Measurements from ENCODE around the gene ARID1A. TPM values are rescaled to one million over a fixed set of nuclear protein-coding genes. Genes with fewer than 3 reads are reported as not detected.
A peak's percentile ranks its signal among the peaks of the same experiment; 100 is the strongest.

ARID1A gene
- total and polyA plus RNA-seq, 9 of the 15 experiments (the other 6 are each of a cell fraction or from before 2014, with no cell fraction given), result 8.3 to 88.3 (median 22.5) TPM

DNA sequence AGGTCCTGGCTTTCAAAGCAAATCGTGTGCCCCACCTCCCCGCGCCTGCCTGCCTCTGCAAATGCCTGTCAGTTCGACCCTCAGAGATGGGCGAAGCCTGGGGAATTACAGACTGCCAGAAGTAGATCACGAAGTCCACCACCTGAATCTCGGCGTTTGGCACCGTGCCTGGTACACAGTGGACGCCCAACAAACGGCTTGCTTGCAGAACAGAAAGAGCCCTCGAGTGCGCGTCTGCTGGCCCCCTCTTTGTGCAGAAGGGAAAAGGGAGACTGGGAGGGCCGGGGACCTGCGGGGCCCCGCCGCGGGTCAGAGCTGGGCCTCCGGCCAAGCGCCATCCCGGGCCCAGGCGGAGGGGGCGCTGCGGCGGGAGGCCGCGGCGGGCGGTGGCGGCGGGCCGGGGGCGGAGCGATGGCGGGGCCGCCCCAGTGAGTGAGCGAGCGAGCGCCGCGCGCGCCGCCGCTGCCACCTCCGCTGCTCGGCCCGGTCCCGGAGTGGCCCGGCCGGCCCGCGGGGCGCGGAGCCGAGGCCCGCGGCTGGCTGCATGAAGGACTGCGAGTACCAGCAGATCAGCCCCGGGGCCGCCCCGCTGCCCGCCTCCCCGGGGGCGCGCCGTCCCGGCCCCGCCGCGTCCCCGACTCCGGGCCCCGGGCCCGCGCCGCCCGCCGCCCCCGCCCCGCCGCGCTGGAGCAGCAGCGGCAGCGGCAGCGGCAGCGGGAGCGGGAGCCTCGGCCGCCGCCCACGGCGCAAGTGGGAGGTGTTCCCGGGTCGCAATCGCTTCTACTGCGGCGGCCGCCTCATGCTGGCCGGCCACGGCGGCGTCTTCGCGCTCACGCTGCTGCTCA, 130.7 kb downstream of the ARID1A start, which contains the start of gene ZDHHC18 (continued):
- TF ChIP-seq, protein P1, sequence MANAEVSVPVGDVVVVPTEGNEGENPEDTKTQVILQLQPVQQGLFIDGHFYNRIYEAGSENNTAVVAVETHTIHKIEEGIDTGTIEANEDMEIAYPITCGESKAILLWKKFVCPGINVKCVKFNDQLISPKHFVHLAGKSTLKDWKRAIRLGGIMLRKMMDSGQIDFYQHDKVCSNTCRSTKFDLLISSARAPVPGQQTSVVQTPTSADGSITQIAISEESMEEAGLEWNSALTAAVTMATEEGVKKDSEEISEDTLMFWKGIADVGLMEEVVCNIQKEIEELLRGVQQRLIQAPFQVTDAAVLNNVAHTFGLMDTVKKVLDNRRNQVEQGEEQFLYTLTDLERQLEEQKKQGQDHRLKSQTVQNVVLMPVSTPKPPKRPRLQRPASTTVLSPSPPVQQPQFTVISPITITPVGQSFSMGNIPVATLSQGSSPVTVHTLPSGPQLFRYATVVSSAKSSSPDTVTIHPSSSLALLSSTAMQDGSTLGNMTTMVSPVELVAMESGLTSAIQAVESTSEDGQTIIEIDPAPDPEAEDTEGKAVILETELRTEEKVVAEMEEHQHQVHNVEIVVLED (CRISPR knock-in tag; IDR thresholded peaks at IDR 0.05), result no peak
- no peak for TF ChIP-seq BRD9 (IDR thresholded peaks at IDR 0.05; ENCODE audit: low read depth, partially characterized antibody)
- no peak for TF ChIP-seq E2F8 (IDR thresholded peaks at IDR 0.05; ENCODE audit: low read depth, partially characterized antibody)
- peak; percentile 54; the same call in 1 of the 2 replicates for TF ChIP-seq CBX1 (IDR thresholded peaks at IDR 0.05; ENCODE audit: low read depth)
- TF ChIP-seq SETDB1 (IDR thresholded peaks at IDR 0.05; ENCODE audit: low read length), result no peak
- TF ChIP-seq, protein P2, sequence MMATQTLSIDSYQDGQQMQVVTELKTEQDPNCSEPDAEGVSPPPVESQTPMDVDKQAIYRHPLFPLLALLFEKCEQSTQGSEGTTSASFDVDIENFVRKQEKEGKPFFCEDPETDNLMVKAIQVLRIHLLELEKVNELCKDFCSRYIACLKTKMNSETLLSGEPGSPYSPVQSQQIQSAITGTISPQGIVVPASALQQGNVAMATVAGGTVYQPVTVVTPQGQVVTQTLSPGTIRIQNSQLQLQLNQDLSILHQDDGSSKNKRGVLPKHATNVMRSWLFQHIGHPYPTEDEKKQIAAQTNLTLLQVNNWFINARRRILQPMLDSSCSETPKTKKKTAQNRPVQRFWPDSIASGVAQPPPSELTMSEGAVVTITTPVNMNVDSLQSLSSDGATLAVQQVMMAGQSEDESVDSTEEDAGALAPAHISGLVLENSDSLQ (IDR thresholded peaks at IDR 0.05), result no peak
- TF ChIP-seq TFAM (CRISPR knock-in tag; conservative IDR thresholded peaks at IDR 0.05), result no peak
- TF ChIP-seq ZSCAN29 (IDR thresholded peaks at IDR 0.05), result no peak
- no peak for TF ChIP-seq HLTF (IDR thresholded peaks at IDR 0.05)
- TF ChIP-seq, protein P3, sequence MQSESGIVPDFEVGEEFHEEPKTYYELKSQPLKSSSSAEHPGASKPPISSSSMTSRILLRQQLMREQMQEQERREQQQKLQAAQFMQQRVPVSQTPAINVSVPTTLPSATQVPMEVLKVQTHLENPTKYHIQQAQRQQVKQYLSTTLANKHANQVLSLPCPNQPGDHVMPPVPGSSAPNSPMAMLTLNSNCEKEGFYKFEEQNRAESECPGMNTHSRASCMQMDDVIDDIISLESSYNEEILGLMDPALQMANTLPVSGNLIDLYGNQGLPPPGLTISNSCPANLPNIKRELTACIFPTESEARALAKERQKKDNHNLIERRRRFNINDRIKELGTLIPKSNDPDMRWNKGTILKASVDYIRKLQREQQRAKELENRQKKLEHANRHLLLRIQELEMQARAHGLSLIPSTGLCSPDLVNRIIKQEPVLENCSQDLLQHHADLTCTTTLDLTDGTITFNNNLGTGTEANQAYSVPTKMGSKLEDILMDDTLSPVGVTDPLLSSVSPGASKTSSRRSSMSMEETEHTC (IDR thresholded peaks at IDR 0.05), result no peak
- no peak for TF ChIP-seq SNRNP70 (optimal IDR thresholded peaks at IDR 0.05; ENCODE audit: low read depth, low read length)
- no peak for TF ChIP-seq PHB (CRISPR knock-in tag; IDR thresholded peaks at IDR 0.05)
- no peak for TF ChIP-seq ZNF23 (CRISPR knock-in tag; IDR thresholded peaks at IDR 0.05)
- TF ChIP-seq ZKSCAN8 (CRISPR knock-in tag; IDR thresholded peaks at IDR 0.05), result no peak
- no peak for TF ChIP-seq E2F1 (CRISPR knock-in tag; IDR thresholded peaks at IDR 0.05)
- TF ChIP-seq HDAC3 (IDR thresholded peaks at IDR 0.05; ENCODE audit: borderline replicate concordance, partially characterized antibody), result no peak
- TF ChIP-seq NR1H2 (CRISPR knock-in tag; IDR thresholded peaks at IDR 0.05), result no peak
- TF ChIP-seq MAZ (CRISPR knock-in tag; conservative IDR thresholded peaks at IDR 0.05 in 1 of 2, IDR thresholded peaks at IDR 0.05 in 1 of 2), result peak in 1 of 2 experiments; percentile 60; a peak in 1 of 4 replicates
- TF ChIP-seq LCOR (CRISPR knock-in tag; IDR thresholded peaks at IDR 0.05), result 0 out of 2 replicates have a peak, but pooled peaks have one; percentile 10
- no peak for TF ChIP-seq GTF2E2 (tag; IDR thresholded peaks at IDR 0.05)
- TF ChIP-seq HDAC1 (IDR thresholded peaks at IDR 0.05), result no peak

Data from K562 (cell line).